NCI-H128 (cell line): ENCODE measurements around the gene XPO6.

Experiments used
- DNase-seq: peaks from one replicate; lab custom pipeline; 2025; ENCODE audit not compliant: unreplicated experiment; lab: John Stamatoyannopoulos, UW

XPO6 gene

DNA sequence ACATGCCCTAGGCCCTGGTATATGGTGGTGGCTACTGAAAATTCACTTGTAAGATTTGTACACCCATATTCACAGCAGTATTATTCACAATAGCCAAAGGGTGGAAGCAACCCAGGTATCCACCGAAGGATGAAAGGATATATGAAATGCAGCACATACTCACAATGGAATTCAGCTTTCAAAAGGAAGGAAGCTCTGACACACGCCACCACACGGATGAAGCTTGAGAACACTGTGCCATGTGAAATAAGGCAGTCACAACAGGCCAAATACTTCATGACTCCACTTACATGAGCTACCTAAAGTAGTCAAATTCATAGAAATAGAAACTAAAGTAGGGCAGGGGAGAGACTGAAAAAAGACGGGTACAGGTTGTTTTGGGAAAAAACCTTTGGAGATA is 2.9 kb downstream of the XPO6 start:
- no peak for DNase-seq

DNA sequence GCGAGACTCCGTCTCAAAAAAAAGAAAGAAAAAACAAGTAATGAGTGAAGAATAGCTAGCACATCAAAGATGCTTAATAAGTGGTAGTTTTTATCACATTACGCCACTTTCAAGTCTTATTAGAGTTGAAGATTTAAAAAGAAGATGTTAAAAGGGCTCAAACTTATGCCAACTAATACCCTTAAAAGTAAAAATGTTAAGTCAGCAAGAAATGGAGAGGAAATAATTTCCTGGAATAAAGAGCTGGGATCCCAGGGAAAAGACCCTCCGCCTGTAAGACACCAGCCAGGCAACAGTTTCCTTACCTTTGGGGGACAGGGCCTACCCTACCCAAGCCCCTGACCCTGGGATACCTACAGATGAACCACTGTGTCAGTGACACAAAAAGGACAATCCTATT is 3.6 kb downstream of the XPO6 start:
- no peak for DNase-seq

DNA sequence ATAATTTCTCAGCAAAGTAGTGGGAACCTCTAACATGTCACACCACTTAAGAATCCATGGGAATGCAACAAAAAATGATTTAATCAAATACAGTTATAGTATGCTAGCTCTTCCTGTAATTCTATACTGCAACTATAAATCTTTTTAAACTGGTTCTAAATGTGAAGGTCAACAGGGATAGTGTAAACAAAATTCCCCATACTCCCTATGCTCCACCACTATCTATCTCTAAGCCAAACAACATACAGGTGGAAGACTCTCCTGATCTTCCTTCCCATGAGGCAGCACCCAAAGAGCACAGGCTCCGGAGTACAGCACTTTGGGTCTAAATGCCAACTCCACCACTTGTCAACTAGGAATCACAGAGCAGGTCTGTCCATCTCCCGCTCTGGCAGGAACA is 4.4 kb downstream of the XPO6 start:
- no peak for DNase-seq

DNA sequence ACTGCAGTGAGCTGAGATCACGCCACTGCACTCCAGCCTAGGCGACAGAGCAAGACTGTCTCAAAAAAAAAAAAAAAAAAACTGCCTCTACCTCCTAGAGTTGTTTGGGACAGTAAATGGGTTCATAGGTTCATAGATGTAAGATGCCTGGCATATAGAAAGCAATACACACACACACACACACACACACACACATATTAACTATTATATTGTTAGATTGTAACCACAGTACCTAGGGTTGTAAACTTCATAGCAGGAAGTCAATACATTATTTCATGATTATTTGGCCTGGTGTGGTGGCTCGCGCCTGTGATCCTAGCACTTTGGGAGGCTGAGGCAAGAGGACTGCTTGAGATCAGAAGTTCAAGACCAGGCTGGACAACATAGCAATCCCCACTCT is 5.8 kb downstream of the XPO6 start:
- DNase-seq = no peak

DNA sequence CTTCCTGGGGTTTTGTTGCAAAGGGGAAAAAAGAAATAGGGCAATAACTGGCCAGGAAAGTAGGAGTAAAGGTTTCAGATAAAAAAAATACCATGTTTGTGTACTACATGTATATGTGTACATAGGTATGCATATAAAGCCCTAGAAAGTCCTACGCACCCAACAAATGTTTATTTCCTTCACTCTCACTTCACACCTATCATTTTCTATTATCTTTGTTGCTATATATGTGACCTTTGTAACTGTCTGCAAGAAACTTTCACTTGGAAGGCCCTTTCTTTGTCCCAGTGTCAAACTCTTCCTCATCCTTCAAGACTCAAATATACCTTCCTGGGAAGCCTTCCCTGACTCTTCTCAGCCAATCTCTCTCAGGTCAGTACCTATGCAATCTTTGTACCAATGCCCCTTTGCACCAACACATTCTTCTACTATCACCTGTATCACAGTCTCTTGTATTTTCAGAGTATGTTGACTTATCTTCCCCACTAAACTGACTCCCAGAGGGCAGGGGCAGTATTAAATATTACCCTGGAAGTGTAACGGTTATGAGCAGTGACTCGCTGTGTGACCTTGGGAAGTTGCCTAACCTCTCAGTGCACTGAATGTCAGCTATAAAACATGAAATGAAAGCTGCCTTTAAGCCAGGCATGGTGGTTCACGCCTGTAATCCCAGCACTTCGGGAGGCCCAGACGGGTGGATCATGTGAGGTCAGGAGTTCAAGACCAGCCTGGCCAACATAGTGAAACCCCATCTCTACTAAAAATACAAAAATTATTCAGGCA is 6.5 kb downstream of the XPO6 start:
- DNase-seq = no peak

DNA sequence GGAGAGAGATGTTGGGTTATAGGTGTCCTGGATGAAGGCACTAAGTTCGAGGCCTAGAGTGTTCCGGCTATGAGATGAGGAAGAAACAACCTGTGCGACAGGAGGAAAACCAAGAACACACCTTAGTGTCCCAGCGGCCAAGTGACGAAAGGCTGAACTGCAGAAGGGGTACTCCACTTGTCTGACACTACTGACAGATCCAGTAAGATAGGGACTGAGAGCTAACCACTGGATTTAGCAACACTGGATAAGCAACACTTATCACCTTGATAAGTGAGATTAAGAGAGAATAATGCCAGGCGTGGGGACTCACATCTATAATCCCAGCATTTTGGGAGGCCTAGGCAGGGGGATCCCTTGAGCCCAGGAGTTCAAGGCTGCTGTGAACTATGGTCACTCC is 7.1 kb downstream of the XPO6 start:
- DNase-seq = no peak

DNA sequence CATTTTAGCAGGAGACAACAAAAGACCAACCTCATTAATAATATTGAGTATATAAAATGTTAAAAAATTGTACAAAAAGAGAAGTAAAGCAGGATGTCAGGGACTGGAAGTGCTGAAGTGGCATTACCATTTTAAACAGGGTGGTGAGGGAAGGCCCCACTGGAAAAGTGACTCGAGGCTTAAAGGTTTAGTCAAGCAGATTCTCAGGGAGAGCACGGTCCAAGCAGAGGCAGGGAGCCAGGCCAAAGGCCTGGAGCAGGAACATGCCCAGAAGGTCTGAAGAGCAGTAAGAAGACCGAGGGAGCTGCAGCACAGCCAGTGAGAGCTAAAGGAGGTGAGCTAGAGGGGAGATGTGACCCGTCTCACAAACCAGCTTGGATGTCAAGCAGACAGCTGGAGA is 7.6 kb downstream of the XPO6 start:
- DNase-seq = no peak

DNA sequence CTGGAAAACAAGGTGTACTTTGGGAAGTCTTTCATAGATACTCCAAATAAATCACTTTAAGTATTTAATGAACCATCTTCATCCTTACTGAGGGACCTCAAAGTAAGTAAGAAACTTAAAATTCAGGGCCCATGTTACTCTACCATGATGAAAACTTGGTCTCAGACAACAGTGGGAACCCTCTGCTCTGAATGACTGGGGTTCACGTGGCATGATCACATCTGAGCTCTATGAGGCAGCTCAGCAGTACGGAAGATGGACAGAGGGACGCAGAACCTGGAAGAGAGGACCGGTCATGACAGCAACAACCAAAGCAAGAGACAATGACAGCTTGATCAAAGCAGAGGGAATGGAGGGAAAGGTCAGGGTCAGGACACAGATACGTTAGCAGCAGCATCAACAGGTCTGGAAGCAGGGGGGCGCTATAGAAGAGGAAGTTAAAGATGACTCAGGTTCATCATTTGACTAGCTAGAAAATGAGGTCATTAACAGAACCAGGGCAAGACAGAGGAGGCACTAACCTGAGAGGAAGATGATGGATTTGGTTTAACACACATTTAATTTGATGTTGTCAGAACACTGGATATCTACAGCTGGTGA is 9.5 kb downstream of the XPO6 start:
- DNase-seq = no peak

DNA sequence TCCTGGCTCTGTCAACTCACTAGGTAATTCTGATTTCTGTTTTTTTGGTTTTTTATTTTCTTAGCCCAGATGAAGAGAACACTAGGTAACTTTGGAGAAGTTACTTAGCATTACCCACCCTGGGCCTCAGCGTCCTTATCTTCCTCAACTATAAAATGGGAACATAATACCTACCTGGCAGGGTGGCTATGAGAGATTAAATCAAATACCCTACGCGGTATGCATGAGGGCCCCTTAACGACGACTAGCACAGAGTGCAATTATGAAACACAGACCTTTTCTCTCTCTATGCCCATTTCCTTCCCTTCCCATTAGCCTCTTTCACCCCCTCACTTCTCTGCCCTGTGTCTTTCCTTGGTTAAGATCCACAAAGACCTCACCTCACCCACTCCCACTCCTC is 11.1 kb downstream of the XPO6 start:
- DNase-seq = no peak

DNA sequence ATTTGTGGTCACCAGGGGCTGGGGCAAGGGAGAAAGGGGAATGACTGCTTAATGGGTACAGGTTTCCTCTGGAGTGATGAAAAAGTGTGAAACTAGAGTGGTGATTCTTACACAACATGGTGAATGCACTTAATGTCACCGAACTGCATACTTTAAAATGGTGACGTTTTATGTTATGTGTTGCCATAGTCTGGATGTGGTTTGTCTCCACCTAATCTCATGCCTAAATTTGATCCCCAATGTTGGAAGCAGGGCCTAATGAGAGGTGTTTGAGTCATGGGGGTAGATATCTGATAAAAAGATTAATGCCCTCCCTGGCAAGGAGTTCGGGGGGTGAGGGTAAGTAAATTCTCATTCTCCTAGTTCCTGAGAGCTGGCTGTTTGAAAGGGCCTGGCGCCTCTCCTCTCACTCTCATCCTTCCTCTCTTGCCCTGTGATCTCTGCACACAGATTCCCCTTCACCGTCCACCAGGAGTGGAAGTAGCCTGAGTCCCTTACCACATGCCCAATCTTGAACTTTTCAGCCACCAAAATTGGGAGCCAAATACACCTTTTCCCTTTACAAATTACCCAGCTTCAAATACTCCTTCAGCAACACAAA is 15.3 kb downstream of the XPO6 start:
- DNase-seq = no peak

DNA sequence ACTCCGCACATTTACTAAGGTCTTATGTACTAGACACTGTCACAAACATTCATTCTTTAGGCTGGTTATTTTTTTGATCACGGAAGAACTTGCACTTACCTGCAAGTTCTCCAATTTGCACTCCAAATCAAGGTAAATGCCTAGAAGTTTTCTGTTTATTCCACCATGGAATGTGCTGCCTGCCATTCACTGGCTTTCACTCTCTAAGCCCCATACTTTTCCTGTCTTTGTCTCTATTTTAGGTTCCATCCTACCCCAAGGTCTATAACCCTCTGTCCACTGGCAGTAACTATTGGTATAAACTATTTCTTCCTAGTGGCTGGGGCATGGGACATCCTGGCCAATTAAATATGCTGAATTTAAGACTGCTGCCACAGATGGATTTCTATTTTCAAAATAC is 15.9 kb downstream of the XPO6 start:
- no peak for DNase-seq

DNA sequence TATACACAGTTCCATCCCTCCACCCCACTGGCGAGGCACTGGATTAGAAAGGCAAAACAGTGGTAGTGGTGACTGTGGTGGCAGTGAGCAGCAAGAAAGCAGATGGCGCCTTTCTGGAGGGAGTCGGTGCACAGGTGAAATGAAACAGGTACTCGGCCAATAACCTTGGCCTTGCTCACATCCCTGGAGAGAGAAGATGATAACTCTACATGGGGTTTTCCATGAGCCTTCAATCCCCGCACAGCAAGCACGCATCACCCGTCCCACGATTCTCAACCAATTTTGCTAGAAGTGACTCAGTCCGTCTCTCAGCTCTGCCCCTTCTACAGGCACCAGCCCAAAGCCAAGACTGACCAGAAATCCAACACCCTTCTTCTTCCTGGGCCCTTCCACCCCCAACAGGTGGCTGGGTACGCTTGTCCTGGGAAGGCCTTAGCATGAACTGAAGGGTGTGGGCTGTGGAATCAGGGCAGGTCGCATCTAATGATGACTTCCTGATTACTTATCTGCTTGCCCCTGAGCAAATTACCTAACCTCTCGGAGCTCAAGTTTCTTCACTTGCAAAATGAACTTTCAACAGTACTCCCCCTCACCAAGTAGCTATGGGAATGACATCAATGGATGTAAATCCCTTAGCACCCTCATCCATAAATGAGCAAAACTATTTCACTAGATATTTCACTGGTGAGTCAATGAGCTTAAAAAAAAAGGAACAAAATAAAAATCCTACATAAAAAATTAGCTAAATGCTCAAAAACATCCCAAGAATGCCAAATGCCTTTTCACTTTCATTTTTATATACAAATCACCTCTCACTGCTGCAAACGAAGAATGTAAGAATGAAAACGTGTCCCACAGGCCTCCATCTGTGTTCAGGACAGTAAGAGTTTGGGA is 18.0 kb downstream of the XPO6 start:
- no peak for DNase-seq

DNA sequence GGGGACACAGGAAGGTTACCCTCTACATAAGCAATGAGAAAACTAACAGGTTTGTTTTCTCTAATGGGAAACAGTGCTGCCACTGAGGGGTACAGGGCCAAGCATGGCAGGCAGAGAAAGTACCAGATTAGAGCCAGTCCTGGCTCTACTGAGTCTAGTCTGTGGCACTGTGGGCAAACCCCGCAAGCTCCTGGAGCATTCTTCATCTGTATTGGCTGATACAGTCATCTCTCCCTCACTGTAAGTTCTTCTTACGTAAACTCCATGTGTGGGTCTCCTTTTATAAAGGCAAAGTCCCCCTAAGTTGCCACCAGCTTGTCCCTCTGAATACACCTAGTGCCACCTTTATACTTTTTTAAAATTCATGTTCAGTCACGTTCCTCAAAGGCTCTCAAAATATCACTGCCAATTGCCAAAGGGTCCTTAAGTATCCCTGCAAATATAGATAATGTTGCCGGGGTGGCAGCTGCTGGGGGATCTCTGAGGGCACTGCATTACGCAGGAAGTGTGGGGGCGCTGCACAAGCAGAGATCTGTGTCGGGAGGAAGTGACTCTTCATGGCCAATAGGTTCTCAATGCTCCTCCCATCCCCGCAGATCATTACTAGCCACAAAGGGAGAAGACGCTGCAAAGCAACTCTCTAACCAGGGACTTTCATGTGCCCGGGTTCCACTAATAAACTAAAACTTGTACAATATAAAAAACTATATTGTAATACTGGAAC is 18.8 kb downstream of the XPO6 start:
- DNase-seq = no peak

DNA sequence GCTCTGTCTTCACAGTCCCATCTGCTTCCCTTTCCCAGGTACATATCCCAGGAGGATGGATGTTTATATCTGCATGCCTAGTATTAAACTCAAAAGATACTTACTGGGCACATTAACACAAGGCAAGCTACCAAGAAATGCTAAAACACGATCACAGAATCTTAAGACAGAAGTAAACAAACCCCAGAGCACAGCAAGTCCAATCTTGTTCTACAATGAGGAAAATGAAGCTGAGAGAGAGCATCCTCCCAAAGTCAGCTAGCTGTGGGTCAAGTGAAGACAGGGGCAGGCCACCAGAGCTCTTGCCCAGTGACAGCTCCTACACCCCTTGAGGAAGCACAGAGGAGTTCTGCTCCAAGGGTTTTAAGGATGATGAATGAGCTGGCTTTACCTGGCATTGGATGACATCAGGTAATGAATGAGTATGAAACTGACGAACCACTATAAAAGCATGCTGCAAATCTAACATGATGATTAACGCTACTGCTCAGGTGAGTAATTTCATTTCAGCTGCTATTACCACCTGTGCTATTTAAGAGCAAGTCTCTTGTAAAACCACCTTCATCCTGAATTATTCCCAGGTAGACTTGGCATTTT is 20.3 kb downstream of the XPO6 start:
- no peak for DNase-seq

DNA sequence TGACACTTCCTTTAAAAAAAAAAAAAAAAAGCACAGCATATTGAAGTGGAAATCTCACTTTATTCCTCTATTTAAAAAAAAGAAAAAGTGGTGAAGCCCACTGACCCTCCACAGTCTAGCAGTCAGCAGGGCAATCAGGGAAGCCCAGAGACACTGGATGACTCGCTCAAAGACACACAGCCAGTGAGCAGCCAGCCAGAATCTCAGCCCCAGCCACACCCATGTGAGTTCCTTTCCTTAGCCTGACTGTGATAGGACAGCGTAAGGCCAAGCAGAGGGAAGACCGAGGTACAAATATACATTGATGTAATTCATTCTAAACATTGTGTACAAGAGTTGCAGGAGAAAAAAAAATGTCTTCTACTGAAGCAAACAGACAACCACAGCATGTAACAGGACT is 22.5 kb downstream of the XPO6 start:
- DNase-seq = no peak

DNA sequence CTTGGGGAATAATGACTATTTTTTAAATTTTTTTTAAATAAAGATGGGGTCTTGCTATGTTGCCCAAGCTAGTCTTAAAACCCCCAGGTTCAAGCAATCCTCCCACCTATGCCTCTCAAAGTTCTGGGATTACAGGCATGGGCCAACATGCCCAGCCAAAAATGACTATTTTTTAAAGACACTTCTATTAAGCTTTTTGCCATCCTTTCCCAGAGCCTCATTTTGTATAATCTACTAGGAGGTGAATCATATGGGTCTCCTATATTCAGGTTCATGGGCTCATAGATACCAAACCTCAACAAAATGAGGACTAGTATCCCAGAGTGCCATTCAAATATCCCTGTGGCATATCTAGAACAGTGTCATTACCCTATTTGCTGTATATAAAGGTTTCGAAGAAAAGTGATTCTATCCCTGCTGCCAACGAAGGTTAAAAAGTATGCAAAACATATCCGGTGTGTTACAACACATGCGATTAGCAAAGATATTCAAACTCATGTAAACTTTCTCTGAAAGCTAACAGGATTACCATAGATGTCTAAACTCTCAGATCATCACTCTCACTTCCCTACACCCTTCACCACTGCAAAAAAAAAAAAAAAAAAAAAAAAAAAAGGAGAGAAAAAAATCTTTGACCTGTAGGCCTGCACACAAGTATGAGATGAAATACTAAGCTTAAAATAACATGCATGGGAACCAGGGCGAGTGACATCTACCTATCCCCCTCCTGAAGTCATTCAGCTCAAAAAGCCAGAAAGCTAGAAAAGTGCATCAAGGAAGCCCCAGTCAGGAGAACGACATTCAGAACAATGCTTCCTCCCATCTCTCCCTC is 23.5 kb downstream of the XPO6 start:
- DNase-seq = no peak

DNA sequence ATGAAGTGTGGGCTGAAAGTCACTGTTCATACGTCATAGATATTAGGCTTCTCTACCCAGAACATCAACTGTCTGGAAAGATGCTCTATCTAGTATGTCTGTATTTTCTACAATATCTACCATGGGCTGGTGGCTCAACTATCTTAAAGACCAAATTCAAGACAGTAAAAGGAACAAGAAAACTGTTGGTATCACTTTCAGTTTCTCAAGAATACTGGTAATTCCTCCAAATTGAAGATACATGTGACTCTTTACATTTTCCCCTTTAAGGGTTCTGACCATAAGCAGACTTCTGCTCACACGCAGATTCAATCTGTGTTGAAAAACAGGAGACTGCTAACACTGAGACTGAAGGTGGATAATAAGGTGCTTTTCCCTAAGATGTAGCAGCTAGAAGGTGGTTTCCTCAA is 24.2 kb downstream of the XPO6 start:
- no peak for DNase-seq

DNA sequence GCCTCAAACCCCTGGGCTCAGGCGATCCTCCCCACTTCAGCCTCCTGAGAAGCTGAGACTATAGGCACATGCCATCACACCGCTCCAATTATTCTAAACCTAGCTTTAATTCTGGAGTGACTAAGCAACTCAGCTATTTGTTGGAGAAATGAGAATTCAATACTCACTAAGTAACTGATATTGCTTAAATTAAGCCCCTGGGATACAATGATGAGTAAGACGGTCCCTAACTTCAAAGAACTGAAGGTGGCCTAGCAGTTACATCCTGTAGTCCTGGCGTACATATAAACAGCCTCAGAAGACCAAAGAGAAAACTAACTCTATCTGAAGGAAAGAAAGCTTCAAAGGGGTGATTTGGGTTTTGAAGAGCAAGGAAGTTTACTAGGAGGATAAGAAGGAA is 25.0 kb downstream of the XPO6 start:
- no peak for DNase-seq

DNA sequence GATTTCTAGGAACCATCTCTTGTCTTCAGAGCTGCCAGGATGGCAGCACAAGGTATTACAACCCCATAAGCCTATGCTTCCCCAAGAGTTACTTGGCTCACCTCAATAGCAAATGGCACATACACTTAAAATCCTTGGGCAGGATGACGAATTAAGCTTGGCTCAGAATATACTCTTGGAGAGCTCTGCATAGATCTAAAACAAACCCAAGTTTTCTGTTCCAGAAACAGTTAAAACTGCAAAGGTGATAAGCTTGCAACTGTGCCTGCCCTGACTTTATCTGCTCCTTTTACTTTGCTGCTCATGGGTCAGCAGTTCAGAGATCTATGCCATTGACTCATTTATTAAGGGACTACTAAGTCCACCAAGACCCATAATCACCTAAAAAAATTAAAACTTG is 26.1 kb downstream of the XPO6 start:
- no peak for DNase-seq

DNA sequence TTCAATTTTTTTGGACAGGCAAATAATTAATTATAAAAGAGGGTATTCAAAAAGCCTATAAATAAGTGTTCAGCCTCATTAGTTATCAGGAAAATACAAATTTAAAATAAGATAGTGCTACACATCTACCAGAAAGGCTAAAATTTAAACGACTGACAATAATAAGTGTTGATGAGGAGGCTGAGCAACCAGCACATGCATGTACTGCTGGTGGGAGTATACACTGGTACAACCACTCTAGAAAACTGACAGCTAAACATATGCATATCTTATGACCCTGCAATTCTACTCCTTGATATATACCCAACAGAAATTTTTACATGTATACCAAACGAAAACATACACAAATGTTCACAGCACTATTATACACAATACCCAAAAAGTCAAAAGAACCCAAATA is 27.1 kb downstream of the XPO6 start:
- no peak for DNase-seq
